ENCODE data around the gene ITPR3.

Gene ITPR3

DNA sequence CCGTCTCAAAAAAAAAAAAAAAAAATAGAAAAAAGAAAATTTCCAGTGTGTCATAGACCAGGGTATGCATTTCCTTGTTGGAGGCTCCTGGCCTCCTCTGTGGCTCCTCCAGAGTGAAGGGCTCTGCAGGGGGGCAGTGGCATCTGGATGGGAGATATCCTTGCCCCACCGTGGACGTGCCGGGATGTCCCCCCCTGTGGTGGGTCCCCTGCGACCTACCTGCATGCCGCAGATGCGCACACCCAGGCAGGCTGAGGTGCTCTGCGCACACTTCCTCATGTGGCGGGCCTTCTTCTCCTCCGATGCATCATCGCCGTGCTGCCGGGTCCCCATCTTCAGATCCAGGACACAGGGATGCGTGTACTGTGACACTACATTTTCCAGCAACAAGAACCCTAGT lies 104.1 kb downstream of the ITPR3 start:
- TF ChIP-seq, protein P1, sequence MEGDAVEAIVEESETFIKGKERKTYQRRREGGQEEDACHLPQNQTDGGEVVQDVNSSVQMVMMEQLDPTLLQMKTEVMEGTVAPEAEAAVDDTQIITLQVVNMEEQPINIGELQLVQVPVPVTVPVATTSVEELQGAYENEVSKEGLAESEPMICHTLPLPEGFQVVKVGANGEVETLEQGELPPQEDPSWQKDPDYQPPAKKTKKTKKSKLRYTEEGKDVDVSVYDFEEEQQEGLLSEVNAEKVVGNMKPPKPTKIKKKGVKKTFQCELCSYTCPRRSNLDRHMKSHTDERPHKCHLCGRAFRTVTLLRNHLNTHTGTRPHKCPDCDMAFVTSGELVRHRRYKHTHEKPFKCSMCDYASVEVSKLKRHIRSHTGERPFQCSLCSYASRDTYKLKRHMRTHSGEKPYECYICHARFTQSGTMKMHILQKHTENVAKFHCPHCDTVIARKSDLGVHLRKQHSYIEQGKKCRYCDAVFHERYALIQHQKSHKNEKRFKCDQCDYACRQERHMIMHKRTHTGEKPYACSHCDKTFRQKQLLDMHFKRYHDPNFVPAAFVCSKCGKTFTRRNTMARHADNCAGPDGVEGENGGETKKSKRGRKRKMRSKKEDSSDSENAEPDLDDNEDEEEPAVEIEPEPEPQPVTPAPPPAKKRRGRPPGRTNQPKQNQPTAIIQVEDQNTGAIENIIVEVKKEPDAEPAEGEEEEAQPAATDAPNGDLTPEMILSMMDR (IDR thresholded peaks at IDR 0.05; ENCODE audit: insufficient read depth, low read depth, low read length, missing control alignments), result no peak
- no peak for DNase-seq (ENCODE audit: low read depth)
- H3K4me3 ChIP-seq (ENCODE audit: low read length), result no peak overlapping the region

DNA sequence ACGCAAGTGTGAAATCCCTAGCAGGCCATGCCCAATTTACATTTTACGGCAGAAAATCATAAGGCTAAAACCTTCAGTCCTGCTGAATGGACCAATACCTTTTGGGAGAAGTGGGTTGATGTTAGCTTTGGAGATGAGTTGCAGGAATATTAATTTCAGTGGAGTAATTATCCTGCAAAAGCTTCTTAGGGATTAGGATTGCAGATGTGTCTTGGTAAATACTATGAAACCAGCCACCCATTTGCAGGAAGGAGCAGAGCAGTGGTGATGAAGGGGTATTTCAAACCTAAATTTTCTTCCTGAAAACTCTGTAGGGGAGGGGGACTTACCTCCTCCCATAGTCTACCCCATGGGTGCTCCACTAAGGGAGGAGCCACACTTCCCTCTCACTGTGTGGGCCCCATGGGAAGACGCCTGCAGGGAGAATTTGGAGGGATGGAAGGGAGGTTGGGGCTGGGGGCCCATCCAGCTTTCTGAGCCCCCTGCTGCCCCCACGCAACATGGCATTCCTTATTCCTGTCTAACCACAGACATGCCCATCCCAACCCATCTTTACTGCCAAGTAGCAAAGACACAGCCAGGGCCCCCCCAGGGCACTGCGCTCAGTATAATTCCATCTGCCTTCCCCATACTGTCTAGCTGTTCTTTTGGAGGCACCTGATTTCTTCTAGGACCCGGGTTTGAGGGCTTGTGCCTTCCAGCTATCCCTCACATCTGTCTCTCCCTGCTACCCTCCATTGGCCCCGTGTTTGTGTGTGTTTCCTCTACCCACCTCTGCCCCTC lies 105.0 kb downstream of the ITPR3 start:
- H3K4me3 ChIP-seq (ENCODE audit: low read length), result no peak overlapping the region
- TF ChIP-seq, protein P1 (IDR thresholded peaks at IDR 0.05; ENCODE audit: insufficient read depth, low read depth, low read length, missing control alignments), result no peak
- no peak for DNase-seq (ENCODE audit: low read depth)

DNA sequence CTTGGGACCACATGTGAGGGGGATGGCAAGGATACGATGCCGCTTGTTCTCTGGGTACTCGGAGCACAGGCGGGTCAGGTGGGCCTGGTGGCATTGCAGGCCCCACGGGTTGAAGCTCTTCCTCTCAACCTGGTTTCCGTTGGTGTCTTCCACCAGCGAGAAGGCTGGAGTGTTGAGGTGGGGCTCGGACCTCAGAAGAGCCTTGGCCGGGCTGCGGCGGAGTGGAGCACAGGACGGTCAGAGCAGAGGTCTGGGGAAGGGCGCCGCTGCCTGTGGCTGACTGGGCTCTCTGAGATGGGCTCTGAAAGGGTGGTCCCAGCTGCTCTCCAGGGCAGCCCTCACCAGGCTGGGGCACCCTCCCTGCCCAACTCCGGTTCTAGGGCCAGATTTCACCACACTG lies 105.6 kb downstream of the ITPR3 start:
- TF ChIP-seq, protein P1 (IDR thresholded peaks at IDR 0.05; ENCODE audit: insufficient read depth, low read depth, low read length, missing control alignments), result no peak
- no peak overlapping the region for H3K4me3 ChIP-seq (ENCODE audit: low read length)
- no peak for DNase-seq (ENCODE audit: low read depth)

DNA sequence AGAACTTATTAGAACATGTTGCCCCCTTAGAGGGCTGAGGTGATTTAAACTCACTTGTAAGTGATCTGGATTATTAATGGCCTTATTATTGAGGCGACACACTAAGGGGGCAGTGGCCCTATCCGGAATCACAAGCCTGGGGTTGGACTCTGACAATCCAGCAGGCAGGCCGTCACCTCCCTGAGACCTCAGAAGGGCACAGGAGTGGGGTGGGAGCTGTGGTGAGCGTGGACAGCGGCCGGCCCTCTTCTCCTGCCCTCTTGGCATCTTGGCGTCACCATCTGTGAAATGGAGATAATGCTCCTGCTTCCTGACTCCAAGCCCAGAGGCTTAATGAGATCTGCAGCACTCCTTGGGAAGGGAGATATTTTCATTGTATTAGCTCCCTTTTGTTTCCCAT lies 106.0 kb downstream of the ITPR3 start:
- no peak overlapping the region for H3K4me3 ChIP-seq (ENCODE audit: low read length)
- TF ChIP-seq, protein P1 (IDR thresholded peaks at IDR 0.05; ENCODE audit: insufficient read depth, low read depth, low read length, missing control alignments), result no peak
- DNase-seq (ENCODE audit: low read depth), result no peak

DNA sequence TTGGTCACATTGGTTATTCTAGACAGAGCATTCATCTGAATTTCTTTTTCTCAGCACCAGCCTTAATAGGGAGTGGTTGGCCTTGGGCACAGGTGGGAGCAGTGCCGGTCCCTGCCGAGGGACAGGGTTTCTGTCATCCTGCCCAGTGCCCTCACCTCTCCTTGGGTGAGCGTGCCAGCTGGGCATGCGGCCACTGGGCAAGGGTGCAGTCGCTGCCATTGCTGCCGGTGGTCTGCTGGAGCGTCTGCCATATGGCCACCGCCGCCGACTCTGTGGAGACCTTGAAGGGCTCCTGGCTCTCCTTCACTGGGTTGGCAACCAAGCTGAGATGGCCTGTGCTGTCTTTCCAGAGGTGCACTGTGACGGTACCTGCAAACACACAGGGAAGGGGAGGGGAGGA lies 106.8 kb downstream of the ITPR3 start:
- DNase-seq (ENCODE audit: low read depth), result no peak
- H3K4me3 ChIP-seq (ENCODE audit: low read length), result no peak overlapping the region
- TF ChIP-seq, protein P1 (IDR thresholded peaks at IDR 0.05; ENCODE audit: insufficient read depth, low read depth, low read length, missing control alignments), result no peak

DNA sequence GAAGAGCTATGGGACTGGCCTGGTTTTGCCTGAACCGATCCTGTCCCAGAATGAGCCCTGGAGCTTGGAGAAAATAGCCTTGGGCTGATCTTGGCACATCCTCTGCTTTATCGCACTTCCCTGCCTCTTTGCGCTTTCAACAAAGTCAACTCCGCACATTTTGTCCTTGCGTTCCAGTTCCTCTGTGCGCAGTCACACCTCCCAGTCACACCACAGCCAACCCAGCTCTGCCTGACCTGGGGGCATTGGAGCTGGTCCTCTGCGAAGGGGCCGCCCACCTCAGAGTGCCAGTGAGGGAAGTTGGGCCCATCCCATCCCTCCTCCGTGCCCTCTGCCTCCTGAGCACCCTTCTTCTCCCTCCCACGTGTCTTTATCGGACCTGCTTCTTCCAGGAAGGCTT lies 107.3 kb downstream of the ITPR3 start:
- TF ChIP-seq, protein P1 (IDR thresholded peaks at IDR 0.05; ENCODE audit: insufficient read depth, low read depth, low read length, missing control alignments), result no peak
- H3K4me3 ChIP-seq (ENCODE audit: low read length), result no peak overlapping the region
- no peak for DNase-seq (ENCODE audit: low read depth)

DNA sequence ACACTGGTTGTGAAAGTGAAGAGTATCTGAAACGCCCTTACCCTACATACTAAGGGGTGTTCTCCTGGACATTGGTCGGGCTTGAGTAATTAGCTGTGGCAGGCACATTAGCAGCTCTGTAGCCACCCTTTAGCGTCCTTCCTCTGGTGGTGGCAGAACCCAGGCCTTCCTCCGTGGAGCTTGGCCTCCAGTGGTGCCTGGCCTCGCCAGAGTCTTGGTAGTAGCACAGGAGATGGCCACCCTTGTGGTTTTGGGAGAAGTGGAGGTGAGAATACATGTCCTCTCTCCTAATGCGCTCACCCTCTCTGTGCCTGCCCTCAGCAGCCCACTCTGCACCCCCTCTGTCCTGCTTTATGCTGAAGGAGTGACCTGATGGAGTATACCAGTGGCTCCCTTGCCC lies 107.9 kb downstream of the ITPR3 start:
- DNase-seq (ENCODE audit: low read depth), result no peak
- TF ChIP-seq, protein P1 (IDR thresholded peaks at IDR 0.05; ENCODE audit: insufficient read depth, low read depth, low read length, missing control alignments), result no peak
- H3K4me3 ChIP-seq (ENCODE audit: low read length), result no peak overlapping the region
